Prostate gland (tissue), 2 donors: ENCODE results near the gene AMTN. TPM values are rescaled to one million over a fixed set of nuclear protein-coding genes. Genes with fewer than 3 reads are reported as not detected.

ENCODE experiments used
- DNase-seq: peaks from one replicate; pipeline ENCODE4 v3.0.0-alpha.2; 2019; ENCODE audit warnings: low spot score
- H3K27ac ChIP-seq, 2 donors: fragments of 200-600 bp; sonication (generic); 2 replicates each; pipeline ENCODE4 v1.5.1; 2017 to 2019
- H3K27me3 ChIP-seq: fragments of 200-600 bp; sonication (generic); replicated peaks from 2 replicates; pipeline ENCODE4 v1.5.1; 2019; ENCODE audit not compliant: insufficient read depth
- H3K36me3 ChIP-seq, 2 donors: fragments of 200-600 bp; sonication (generic); 1 replicate in 1 of 2; 2 replicates in 1 of 2; pipeline versions ENCODE4 v1.5.1 to v1.8.1; 2017 to 2019
- H3K4me1 ChIP-seq: fragments of 200-600 bp; sonication (generic); replicated peaks from 2 replicates; pipeline ENCODE4 v1.5.1; 2019
- H3K4me3 ChIP-seq, 2 donors: fragments of 200-600 bp; sonication (generic); 2 replicates each; pipeline ENCODE4 v1.5.1; 2017 to 2019
- H3K9me3 ChIP-seq: fragments of 200-600 bp; sonication (generic); 2 replicates; pipeline ENCODE4 v1.5.1; 2017
- POLR2A ChIP-seq: fragments of 450-650 bp; IDR thresholded peaks from one replicate; pipeline ENCODE4 v1.6.1; 2016; ENCODE audit warnings: antibody characterized with exemption, mild to moderate bottlenecking
- POLR2AphosphoS5 ChIP-seq: sonication (generic); formaldehyde crosslinking; IDR thresholded peaks from one replicate; pipeline ENCODE4 v1.6.1; 2017; ENCODE audit warnings: antibody characterized with exemption
- WGBS: methylation state at CpG from one replicate; pipeline ENCODE4 v1.1.5; 2018; 5-methylcytosine and 5-hydroxymethylcytosine counted together
- intact Hi-C: fragments of 100-400 bp; cut with DNase I; formaldehyde crosslinking; loops from one replicate; pipeline ENCODE4 v1.14.2; 2022
- total RNA-seq, 2 donors: library from RNA; depleted of rRNA; stranded (reverse); fragments of >200 nt; gene quantifications; one replicate each; pipeline ENCODE4 v1.1.0, GENCODE V29; 2016
- TF ChIP-seq, protein P1 (sequence below), 4 experiments: fragments of 200-600 bp in 2 of 4; fragments of 450-650 bp in 2 of 4; sonication (generic) in 2 of 4; IDR thresholded peaks; 1 replicate in 3 of 4; 2 replicates in 1 of 4; pipeline ENCODE4 v1.5.1; 2016 to 2019; ENCODE audit warnings: antibody characterized with exemption in 4 of 4, mild to moderate bottlenecking in 2 of 4, moderate library complexity in 2 of 4

Gene AMTN
- total RNA-seq, 2 donors from 2014 or later, result 10.1 TPM; not detected in 1

DNA sequence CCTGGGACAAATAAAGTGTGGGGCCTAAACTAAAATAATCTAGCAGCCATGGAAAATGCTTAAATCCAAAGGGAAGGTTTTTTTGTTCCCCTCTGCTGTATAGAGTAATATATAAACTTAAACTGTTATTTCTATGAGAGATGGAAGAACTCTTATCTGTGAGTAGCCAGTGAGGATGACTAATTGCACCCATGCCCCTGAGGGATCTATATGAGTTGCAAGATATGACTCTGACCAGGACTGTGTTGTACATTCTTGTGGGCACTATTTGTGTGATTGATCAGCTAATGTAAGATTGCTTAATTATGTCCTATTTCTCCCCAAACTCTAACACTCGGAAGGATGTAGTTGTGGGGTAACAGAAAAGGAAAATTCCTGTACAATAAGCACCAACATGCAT, 38.5 kb downstream of the AMTN start:
- Histone ChIP-seq H3K36me3 (no peaks in the 10 kb centered on the region), H3K4me1 (no peaks in the 10 kb centered on the region), H3K27me3 (no peaks in the 10 kb centered on the region), H3K9me3 (no peaks in the 10 kb centered on the region), H3K27ac (no peak overlapping the region), H3K4me3 (no peak overlapping the region)
- WGBS, result 0% methylated on average over 1 of the region's 1 CpG
- DNase-seq, result no peak
- TF ChIP-seq POLR2AphosphoS5, result no peak
- TF ChIP-seq, protein P1, sequence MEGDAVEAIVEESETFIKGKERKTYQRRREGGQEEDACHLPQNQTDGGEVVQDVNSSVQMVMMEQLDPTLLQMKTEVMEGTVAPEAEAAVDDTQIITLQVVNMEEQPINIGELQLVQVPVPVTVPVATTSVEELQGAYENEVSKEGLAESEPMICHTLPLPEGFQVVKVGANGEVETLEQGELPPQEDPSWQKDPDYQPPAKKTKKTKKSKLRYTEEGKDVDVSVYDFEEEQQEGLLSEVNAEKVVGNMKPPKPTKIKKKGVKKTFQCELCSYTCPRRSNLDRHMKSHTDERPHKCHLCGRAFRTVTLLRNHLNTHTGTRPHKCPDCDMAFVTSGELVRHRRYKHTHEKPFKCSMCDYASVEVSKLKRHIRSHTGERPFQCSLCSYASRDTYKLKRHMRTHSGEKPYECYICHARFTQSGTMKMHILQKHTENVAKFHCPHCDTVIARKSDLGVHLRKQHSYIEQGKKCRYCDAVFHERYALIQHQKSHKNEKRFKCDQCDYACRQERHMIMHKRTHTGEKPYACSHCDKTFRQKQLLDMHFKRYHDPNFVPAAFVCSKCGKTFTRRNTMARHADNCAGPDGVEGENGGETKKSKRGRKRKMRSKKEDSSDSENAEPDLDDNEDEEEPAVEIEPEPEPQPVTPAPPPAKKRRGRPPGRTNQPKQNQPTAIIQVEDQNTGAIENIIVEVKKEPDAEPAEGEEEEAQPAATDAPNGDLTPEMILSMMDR (IDR thresholded peaks at IDR 0.05), result no peak
- TF ChIP-seq POLR2A, result no peak
- intact Hi-C loops, result no loop called here

GRCh38 chr4:70559211-70559830, 41.0 kb downstream of the AMTN start:
- no peak overlapping the region for H3K27ac ChIP-seq
- no peaks in the 10 kb centered on the region for H3K9me3 ChIP-seq
- TF ChIP-seq, protein P1 (IDR thresholded peaks at IDR 0.05), result peak in 3 of 4 experiments; percentile 36 to 72 (median 65)
- TF ChIP-seq POLR2A (no peak), POLR2AphosphoS5 (peak; percentile 7)
- 29% methylated on average over 2 of the region's 2 CpGs for WGBS
- no peaks in the 10 kb centered on the region for H3K4me1 ChIP-seq
- peak; percentile 38 for DNase-seq
- no peaks in the 10 kb centered on the region for H3K36me3 ChIP-seq
- no peaks in the 10 kb centered on the region for H3K27me3 ChIP-seq
- intact Hi-C loops, result no loop called here
- H3K4me3 ChIP-seq, result no peak overlapping the region

- intact Hi-C loops, result no loop called here
- DNase-seq, result no peak
- H3K9me3 ChIP-seq, result no peaks in the 10 kb centered on the region
- TF ChIP-seq POLR2AphosphoS5 (no peak), POLR2A (no peak)
- TF ChIP-seq, protein P1 (IDR thresholded peaks at IDR 0.05), result no peak
- H3K36me3 ChIP-seq, result no peaks in the 10 kb centered on the region
- WGBS, result 89% methylated on average over 1 of the region's 1 CpG
- no peak overlapping the region for H3K27ac ChIP-seq
- H3K4me3 ChIP-seq, result no peak overlapping the region
- no peaks in the 10 kb centered on the region for H3K4me1 ChIP-seq
- no peaks in the 10 kb centered on the region for H3K27me3 ChIP-seq
These were observed 41.6 kb downstream of the AMTN start for GRCh38 chr4:70559924-70560323.

GRCh38 chr4:70564033-70564432, 45.7 kb downstream of the AMTN start:
- no peak for DNase-seq
- intact Hi-C loops, result no loop called here
- Histone ChIP-seq H3K4me1 (no peaks in the 10 kb centered on the region), H3K27ac (no peak overlapping the region), H3K9me3 (no peaks in the 10 kb centered on the region), H3K27me3 (no peaks in the 10 kb centered on the region), H3K4me3 (no peak overlapping the region), H3K36me3 (no peaks in the 10 kb centered on the region)
- no peak for TF ChIP-seq POLR2AphosphoS5
- no peak for TF ChIP-seq POLR2A
- TF ChIP-seq, protein P1 (IDR thresholded peaks at IDR 0.05), result no peak
- 48% methylated on average over 8 of the region's 8 CpGs for WGBS

GRCh38 chr4:70570796-70571195, 52.4 kb downstream of the AMTN start:
- TF ChIP-seq, protein P1 (IDR thresholded peaks at IDR 0.05), result no peak
- TF ChIP-seq POLR2AphosphoS5 (no peak), POLR2A (no peak)
- no peak for DNase-seq
- no peaks in the 10 kb centered on the region for H3K9me3 ChIP-seq
- H3K4me3 ChIP-seq, result no peak overlapping the region
- H3K27ac ChIP-seq, result no peak overlapping the region
- peaks cover 7% of the 10 kb centered on the region for H3K27me3 ChIP-seq
- 94% methylated on average over 2 of the region's 2 CpGs for WGBS
- H3K4me1 ChIP-seq, result no peaks in the 10 kb centered on the region
- H3K36me3 ChIP-seq, result no peaks in the 10 kb centered on the region
- intact Hi-C loops, result no loop called here
